Measurements from ENCODE around the gene PALD1. TPM values are rescaled to one million over a fixed set of nuclear protein-coding genes. Genes with fewer than 3 reads are reported as not detected.

Gene PALD1
- total RNA-seq, 1 donor from 2014 or later, result 3.9 TPM

- DNase-seq (ENCODE audit: low read depth), result no peak
- Histone ChIP-seq H3K36me3 (ENCODE audit: control insufficient read depth, insufficient read depth, low read length) (no peaks in the 10 kb centered on the region), H3K27me3 (ENCODE audit: control insufficient read depth, insufficient read depth, low read length) (no peaks in the 10 kb centered on the region), H3K4me3 (ENCODE audit: low read depth, low read length) (no peak overlapping the region)
- no peak for TF ChIP-seq CTCF (IDR thresholded peaks at IDR 0.05; ENCODE audit: insufficient read depth, low read length, poor library complexity, severe bottlenecking)
Observed at GRCh38 chr10:70615211-70615610, 136.6 kb downstream of the PALD1 start.

- TF ChIP-seq CTCF (IDR thresholded peaks at IDR 0.05; ENCODE audit: insufficient read depth, low read length, poor library complexity, severe bottlenecking), result no peak
- H3K27me3 ChIP-seq (ENCODE audit: control insufficient read depth, insufficient read depth, low read length), result no peaks in the 10 kb centered on the region
Observed at GRCh38 chr10:70615784-70616522, 137.4 kb downstream of the PALD1 start.

GRCh38 chr10:70616761-70617160, 138.2 kb downstream of the PALD1 start:
- DNase-seq (ENCODE audit: low read depth), result no peak
- H3K4me3 ChIP-seq (ENCODE audit: low read depth, low read length), result no peak overlapping the region
- no peaks in the 10 kb centered on the region for H3K36me3 ChIP-seq (ENCODE audit: control insufficient read depth, insufficient read depth, low read length)
- TF ChIP-seq CTCF (IDR thresholded peaks at IDR 0.05; ENCODE audit: insufficient read depth, low read length, poor library complexity, severe bottlenecking), result no peak
- no peaks in the 10 kb centered on the region for H3K27me3 ChIP-seq (ENCODE audit: control insufficient read depth, insufficient read depth, low read length)

More at GRCh38 chr10:70615784-70616522, 137.4 kb downstream of the PALD1 start:
- DNase-seq (ENCODE audit: low read depth), result no peak
- Histone ChIP-seq H3K4me3 (ENCODE audit: low read depth, low read length) (no peak overlapping the region), H3K36me3 (ENCODE audit: control insufficient read depth, insufficient read depth, low read length) (no peaks in the 10 kb centered on the region)

Other genes with a start within 250 kb of the PALD1 start
- gene PPA1, start 245.3 kb upstream of the PALD1 start, total RNA-seq, result 179 and 201 TPM in 2 replicates
- gene NPFFR1, start 194.8 kb upstream of the PALD1 start, total RNA-seq, result 0.04 and 0.21 TPM in 2 replicates
- 37.9 and 72.1 TPM in 2 replicates for gene LRRC20, start 96.1 kb upstream of the PALD1 start, total RNA-seq
- 33.5 and 34.3 TPM in 2 replicates for gene EIF4EBP2, start 74.6 kb upstream of the PALD1 start, total RNA-seq
- 0.08 and 0.14 TPM in 2 replicates for gene NODAL, start 37.1 kb upstream of the PALD1 start, total RNA-seq
- gene PRF1, start 124.0 kb downstream of the PALD1 start, total RNA-seq, result not detected in 2 replicates
- gene ADAMTS14, start 193.7 kb downstream of the PALD1 start, total RNA-seq, result 1.3 and 1.6 TPM in 2 replicates

All from kidney epithelial cell (primary cell).